ENCODE data around the gene ABHD16B.

DNA sequence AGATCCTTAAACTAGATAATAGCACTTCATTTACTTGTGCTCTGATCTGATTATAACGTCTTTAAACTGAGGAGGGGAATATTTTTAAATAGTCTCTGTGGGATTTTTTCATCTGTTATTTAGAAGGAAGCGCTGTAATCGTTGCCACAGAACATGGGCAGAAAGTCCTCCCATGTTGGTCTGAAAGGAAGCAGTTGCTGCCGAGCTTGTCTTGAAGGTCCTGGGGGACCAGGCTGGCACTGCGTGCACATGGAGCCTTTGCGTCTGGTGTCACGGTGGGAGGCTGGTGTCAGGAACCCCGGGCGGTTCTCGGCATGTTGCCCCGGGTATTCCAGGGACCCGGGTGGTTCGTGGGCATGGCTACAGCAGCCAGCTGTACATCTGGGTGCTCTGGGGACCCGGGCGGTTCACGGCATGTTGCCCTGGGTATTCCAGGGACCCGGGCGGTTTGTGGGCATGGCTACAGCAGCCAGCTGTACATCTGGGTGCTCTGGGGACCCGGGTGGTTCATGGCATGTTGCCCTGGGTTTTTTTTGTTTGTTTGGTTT lies 15.3 kb downstream of the ABHD16B start:
- TF ChIP-seq, protein P1, sequence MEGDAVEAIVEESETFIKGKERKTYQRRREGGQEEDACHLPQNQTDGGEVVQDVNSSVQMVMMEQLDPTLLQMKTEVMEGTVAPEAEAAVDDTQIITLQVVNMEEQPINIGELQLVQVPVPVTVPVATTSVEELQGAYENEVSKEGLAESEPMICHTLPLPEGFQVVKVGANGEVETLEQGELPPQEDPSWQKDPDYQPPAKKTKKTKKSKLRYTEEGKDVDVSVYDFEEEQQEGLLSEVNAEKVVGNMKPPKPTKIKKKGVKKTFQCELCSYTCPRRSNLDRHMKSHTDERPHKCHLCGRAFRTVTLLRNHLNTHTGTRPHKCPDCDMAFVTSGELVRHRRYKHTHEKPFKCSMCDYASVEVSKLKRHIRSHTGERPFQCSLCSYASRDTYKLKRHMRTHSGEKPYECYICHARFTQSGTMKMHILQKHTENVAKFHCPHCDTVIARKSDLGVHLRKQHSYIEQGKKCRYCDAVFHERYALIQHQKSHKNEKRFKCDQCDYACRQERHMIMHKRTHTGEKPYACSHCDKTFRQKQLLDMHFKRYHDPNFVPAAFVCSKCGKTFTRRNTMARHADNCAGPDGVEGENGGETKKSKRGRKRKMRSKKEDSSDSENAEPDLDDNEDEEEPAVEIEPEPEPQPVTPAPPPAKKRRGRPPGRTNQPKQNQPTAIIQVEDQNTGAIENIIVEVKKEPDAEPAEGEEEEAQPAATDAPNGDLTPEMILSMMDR (conservative IDR thresholded peaks at IDR 0.05; ENCODE audit: low read length) = no peak
- no peak for TF ChIP-seq EZH2phosphoT487 (IDR thresholded peaks at IDR 0.05; ENCODE audit: borderline replicate concordance)
